Tibial artery (tissue), 4 donors: ENCODE results near the gene DCUN1D4.

Experiments used
- DNase-seq, 2 donors: peaks; one replicate each; pipeline ENCODE4 v3.0.0-alpha.2; 2019
- H3K27ac ChIP-seq, 2 donors: fragments of 200-600 bp; sonication (generic) in 1 of 2; 1 replicate in 1 of 2; 2 replicates in 1 of 2; pipeline ENCODE4 v1.5.1; 2018 to 2019; ENCODE audit warnings: mild to moderate bottlenecking in 1 of 2
- H3K27me3 ChIP-seq, 2 donors: fragments of 200-600 bp; sonication (generic) in 1 of 2; one replicate each; pipeline versions ENCODE4 v1.5.1 to v1.6.0; 2016 to 2019
- H3K36me3 ChIP-seq, 3 donors: fragments of 200-600 bp; sonication (generic) in 2 of 3; one replicate each; pipeline ENCODE4 v1.5.1; 2016 to 2019; ENCODE audit warnings: mild to moderate bottlenecking in 2 of 3
- H3K4me1 ChIP-seq, 4 donors: fragments of 200-600 bp; sonication (generic) in 2 of 4; 1 replicate in 3 of 4; 2 replicates in 1 of 4; pipeline ENCODE4 v1.5.1; 2016 to 2019
- H3K4me3 ChIP-seq, 2 donors: fragments of 200-600 bp; sonication (generic) in 1 of 2; 1 replicate in 1 of 2; 2 replicates in 1 of 2; pipeline ENCODE4 v1.5.1; 2018 to 2019; ENCODE audit warnings: mild to moderate bottlenecking in 2 of 2
- H3K9me3 ChIP-seq, 3 donors: fragments of 200-600 bp; sonication (generic) in 1 of 3; one replicate each; pipeline ENCODE4 v1.5.1; 2016 to 2019
- intact Hi-C: fragments of 100-400 bp; cut with DNase I; formaldehyde crosslinking; loops from one replicate; pipeline ENCODE4 v1.15.0; 2023; ENCODE audit warnings: low total_unique reads
- TF ChIP-seq, protein P1 (sequence below), 2 experiments: fragments of 200-600 bp in 1 of 2; fragments of 450-650 bp in 1 of 2; IDR thresholded peaks; one replicate each; pipeline ENCODE4 v1.5.1; 2017 to 2019; ENCODE audit warnings: antibody characterized with exemption in 2 of 2, mild to moderate bottlenecking in 1 of 2, moderate library complexity in 1 of 2

Gene DCUN1D4

GRCh38 chr4:51865717-51866116 is 22.8 kb downstream of the DCUN1D4 start:
- TF ChIP-seq, protein P1, sequence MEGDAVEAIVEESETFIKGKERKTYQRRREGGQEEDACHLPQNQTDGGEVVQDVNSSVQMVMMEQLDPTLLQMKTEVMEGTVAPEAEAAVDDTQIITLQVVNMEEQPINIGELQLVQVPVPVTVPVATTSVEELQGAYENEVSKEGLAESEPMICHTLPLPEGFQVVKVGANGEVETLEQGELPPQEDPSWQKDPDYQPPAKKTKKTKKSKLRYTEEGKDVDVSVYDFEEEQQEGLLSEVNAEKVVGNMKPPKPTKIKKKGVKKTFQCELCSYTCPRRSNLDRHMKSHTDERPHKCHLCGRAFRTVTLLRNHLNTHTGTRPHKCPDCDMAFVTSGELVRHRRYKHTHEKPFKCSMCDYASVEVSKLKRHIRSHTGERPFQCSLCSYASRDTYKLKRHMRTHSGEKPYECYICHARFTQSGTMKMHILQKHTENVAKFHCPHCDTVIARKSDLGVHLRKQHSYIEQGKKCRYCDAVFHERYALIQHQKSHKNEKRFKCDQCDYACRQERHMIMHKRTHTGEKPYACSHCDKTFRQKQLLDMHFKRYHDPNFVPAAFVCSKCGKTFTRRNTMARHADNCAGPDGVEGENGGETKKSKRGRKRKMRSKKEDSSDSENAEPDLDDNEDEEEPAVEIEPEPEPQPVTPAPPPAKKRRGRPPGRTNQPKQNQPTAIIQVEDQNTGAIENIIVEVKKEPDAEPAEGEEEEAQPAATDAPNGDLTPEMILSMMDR (IDR thresholded peaks at IDR 0.05), result no peak
- DNase-seq, result no peak
- H3K27ac ChIP-seq, result no peak overlapping the region
- peaks cover 45 to 52% (median 46%) of the 10 kb centered on the region in 3 donors for H3K36me3 ChIP-seq
- H3K27me3 ChIP-seq, result no peaks in the 10 kb centered on the region
- H3K4me1 ChIP-seq, result peaks cover 0 to 10% (median 0%) of the 10 kb centered on the region in 4 donors
- no peak overlapping the region for H3K4me3 ChIP-seq
- intact Hi-C loops, result no loop called here
- no peaks in the 10 kb centered on the region for H3K9me3 ChIP-seq

- TF ChIP-seq, protein P1 (IDR thresholded peaks at IDR 0.05), result no peak
- H3K27ac ChIP-seq, result no peak overlapping the region
- H3K4me3 ChIP-seq, result no peak overlapping the region
- H3K36me3 ChIP-seq, result peaks cover 50 to 59% (median 53%) of the 10 kb centered on the region in 3 donors
- no peaks in the 10 kb centered on the region for H3K4me1 ChIP-seq
- no peak for DNase-seq
- intact Hi-C loops, result no loop called here
- H3K27me3 ChIP-seq, result no peaks in the 10 kb centered on the region
- no peaks in the 10 kb centered on the region for H3K9me3 ChIP-seq
Measured at GRCh38 chr4:51866835-51867234, 23.9 kb downstream of the DCUN1D4 start.

DNA sequence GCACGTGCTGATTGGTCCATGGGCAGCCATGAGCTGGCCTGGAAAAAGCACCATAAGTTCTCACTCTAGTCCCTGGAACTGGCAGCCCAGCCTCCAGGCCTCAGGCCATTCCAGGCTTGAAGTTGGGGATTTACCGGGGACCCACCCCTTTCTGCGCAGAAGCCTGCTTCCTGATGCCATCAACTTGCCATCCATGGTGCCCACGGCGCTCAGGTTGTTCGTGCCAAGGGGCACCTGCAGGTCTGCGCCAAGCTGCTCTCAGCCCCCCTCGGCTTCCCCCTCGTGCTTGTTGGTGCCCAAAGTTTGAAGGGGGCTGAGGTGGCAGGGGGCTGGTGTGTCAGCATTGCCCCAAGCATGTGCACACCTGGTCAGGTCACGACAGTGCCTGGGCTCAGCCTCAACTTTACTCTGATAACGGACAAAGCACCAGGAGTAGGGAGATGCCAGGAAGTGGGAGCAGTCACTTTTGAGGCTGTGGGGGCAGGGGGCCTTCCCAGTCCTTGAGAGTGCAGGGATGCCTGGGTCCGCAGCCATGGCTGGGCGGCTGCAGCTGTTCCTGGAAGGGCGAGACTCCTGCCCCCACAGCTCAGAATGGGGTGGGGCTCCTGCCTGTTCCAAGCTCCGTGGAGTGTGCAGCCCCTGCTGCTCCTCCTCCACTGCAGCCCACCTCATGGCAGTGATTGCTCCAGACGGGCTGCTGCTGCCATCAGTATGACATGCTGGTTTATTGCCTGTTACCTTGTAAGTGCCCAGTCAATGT is 24.9 kb downstream of the DCUN1D4 start:
- TF ChIP-seq, protein P1 (IDR thresholded peaks at IDR 0.05), result no peak
- no peak overlapping the region for H3K27ac ChIP-seq
- H3K9me3 ChIP-seq, result no peaks in the 10 kb centered on the region
- peaks cover 61 to 69% (median 64%) of the 10 kb centered on the region in 3 donors for H3K36me3 ChIP-seq
- no peaks in the 10 kb centered on the region for H3K27me3 ChIP-seq
- DNase-seq, result no peak
- H3K4me3 ChIP-seq, result no peak overlapping the region
- no peaks in the 10 kb centered on the region for H3K4me1 ChIP-seq
- intact Hi-C loops, result no loop called here

GRCh38 chr4:51868449-51868847 is 25.5 kb downstream of the DCUN1D4 start:
- DNase-seq, result no peak
- TF ChIP-seq, protein P1 (IDR thresholded peaks at IDR 0.05), result no peak
- no peaks in the 10 kb centered on the region for H3K27me3 ChIP-seq
- no peak overlapping the region for H3K27ac ChIP-seq
- H3K9me3 ChIP-seq, result no peaks in the 10 kb centered on the region
- no peak overlapping the region for H3K4me3 ChIP-seq
- no peaks in the 10 kb centered on the region for H3K4me1 ChIP-seq
- peaks cover 67 to 70% (median 68%) of the 10 kb centered on the region in 3 donors for H3K36me3 ChIP-seq
- intact Hi-C loops, result no loop called here

- Histone ChIP-seq H3K9me3 (no peaks in the 10 kb centered on the region), H3K4me3 (no peak overlapping the region), H3K27ac (no peak overlapping the region), H3K36me3 (peaks cover 59 to 72% (median 67%) of the 10 kb centered on the region in 3 donors), H3K27me3 (no peaks in the 10 kb centered on the region), H3K4me1 (no peaks in the 10 kb centered on the region)
- intact Hi-C loops, result no loop called here
- DNase-seq, result no peak
- TF ChIP-seq, protein P1 (IDR thresholded peaks at IDR 0.05), result no peak
Measured at GRCh38 chr4:51870441-51871188, 27.7 kb downstream of the DCUN1D4 start.
